GM10248 (cell line): ENCODE results near the gene OPN5.
"Not testable (repeated sequence)": the region's sequence is repeated elsewhere in the genome, so short reads cannot be mapped to it uniquely, and the experiment has no call there.

Source experiments
- CTCF ChIA-PET: fragments of 300-600 bp; sonication (Branson Sonifier 250); formaldehyde crosslinking; extraction: SDS; loops from one replicate; lab custom pipeline; 2021; ENCODE audit warnings: antibody characterized with exemption; lab: Yijun Ruan, JAX
- POLR2A ChIA-PET: fragments of 350-650 bp; sonication (Branson Sonifier 250); formaldehyde crosslinking; extraction: SDS; loops from one replicate; lab custom pipeline; 2020; ENCODE audit warnings: antibody characterized with exemption; lab: Yijun Ruan, JAX
- DNase-seq: peaks from one replicate; pipeline ENCODE4 v3.0.0; 2012; ENCODE audit errors: extremely low spot score
- CTCF ChIP-seq: IDR thresholded peaks from 2 replicates; pipeline ENCODE4 v1.5.1; 2012; ENCODE audit warnings: mild to moderate bottlenecking, low read depth; ENCODE audit errors: extremely low read depth, missing control alignments, control extremely low read depth

The OPN5 gene

DNA sequence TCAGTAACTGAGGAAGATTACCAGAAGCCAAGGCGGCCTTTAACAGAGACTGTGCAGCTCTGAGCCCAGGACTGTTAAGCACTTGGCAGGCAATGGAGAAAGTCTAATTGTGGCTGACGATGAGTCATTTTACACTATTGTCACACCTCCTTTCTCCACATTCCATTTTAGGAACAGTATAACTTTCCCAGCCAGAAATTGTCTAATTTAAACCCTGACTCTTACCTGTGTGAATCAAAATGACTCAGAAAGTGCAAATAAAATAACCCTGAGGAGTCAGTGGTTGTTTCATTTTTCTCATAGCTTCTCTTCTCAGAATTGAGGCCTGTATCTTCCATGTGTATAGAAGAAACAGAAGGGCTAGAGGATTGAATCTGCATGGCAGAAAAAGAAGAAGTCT is 40.0 kb upstream of the OPN5 start:
- TF ChIP-seq CTCF: no peak
- DNase-seq: peak; percentile 24
- ChIA-PET POLR2A (no interaction called here), CTCF (interaction anchor here (1.3 kb wide), 1 partner anchor 110 kb away, joined by 3 read pairs; no protein-coding TSS in a partner anchor)

DNA sequence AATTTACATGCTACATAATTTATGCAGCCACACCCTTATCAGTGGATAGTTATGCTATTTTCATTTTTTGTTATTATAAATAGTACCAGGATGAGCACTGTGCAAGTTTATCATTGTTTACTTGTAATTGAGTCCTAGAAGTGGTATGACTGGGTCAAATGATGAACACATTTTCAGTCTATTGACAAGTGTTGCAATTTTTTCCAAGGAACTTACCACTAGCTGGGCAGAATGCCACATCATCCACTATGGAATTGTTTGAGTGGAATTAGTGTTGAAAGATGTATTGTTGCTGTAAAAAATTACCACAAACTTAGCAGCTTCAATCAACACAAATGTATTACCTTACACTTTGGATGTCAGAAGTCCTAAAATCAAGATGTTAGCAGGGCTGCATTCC is 38.1 kb upstream of the OPN5 start:
- DNase-seq: no peak
- TF ChIP-seq CTCF: no peak
- ChIA-PET POLR2A (no interaction called here), CTCF (interaction anchor here (1.4 kb wide), 1 partner anchor 24 kb away, joined by 3 read pairs; no protein-coding TSS in a partner anchor)

- DNase-seq, POLR2A ChIA-PET: not testable (repeated sequence)
- CTCF ChIA-PET: interaction anchor here (1.2 to 1.4 kb wide), 2 partner anchors 12 to 35 kb away, joined by 4 to 6 read pairs; no protein-coding TSS in a partner anchor
Observed at GRCh38 chr6:47745269-47745668, 36.6 kb upstream of the OPN5 start.

DNA sequence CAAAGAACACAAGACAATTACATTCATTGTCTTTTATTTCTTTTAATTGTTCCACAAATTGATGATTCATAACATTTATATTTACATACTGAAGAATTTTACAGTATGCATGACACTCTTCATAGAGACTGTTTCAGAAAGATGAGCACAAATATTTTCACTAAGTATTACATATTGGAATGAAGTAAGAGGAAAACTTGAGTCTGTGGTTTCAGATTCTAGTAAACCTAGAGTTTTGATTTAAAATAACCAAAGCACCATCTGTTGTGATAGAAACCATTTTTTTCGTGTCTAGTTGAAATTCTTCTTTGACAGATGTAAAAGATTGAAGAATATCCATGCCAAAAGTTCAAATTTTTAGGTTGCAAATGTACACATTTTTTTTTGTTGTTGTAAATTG is 32.1 kb upstream of the OPN5 start:
- ChIA-PET POLR2A (no interaction called here), CTCF (interaction anchor here (2.2 kb wide), 1 partner anchor 31 kb away, joined by 8 read pairs; no protein-coding TSS in a partner anchor)
- DNase-seq: no peak
- TF ChIP-seq CTCF: no peak

- POLR2A ChIA-PET: no interaction called here
Observed at GRCh38 chr6:47752801-47753200, 29.0 kb upstream of the OPN5 start.

GRCh38 chr6:47759364-47759763 is 22.5 kb upstream of the OPN5 start:
- TF ChIP-seq CTCF: no peak
- DNase-seq: no peak
- CTCF ChIA-PET: interaction anchor here (2.1 to 2.5 kb wide), 2 partner anchors 29 to 128 kb away, joined by 6 to 7 read pairs; no protein-coding TSS in a partner anchor
- POLR2A ChIA-PET: no interaction called here

More at GRCh38 chr6:47752801-47753200, 29.0 kb upstream of the OPN5 start:
- DNase-seq: no peak
- no peak for TF ChIP-seq CTCF
- CTCF ChIA-PET: interaction anchor here (1.3 to 1.4 kb wide), 2 partner anchors 11 to 27 kb away, joined by 4 to 5 read pairs; no protein-coding TSS in a partner anchor

GRCh38 chr6:47762502-47762901 is 19.3 kb upstream of the OPN5 start:
- no peak for DNase-seq
- CTCF ChIA-PET: interaction anchor here (1.9 kb wide), 1 partner anchor 12 kb away, joined by 6 read pairs; no protein-coding TSS in a partner anchor
- POLR2A ChIA-PET: no interaction called here
- TF ChIP-seq CTCF: no peak
